ENCODE data around the gene CLIP4.

Gene CLIP4

GRCh38 chr2:29165362-29166241 lies 50.4 kb downstream of the CLIP4 start:
- in situ Hi-C loops (cut with MboI; ENCODE audit: low sequenced_read_pairs) = no loop called here
- Histone ChIP-seq H3K27me3 (ENCODE audit: low read depth) (no peaks in the 10 kb centered on the region), H3K9me3 (no peaks in the 10 kb centered on the region), H3K36me3 (replicated peaks) (0 out of 2 replicates have a peak, but pooled peaks cover 5% of the 10 kb centered on the region), H3K4me3 (no peak overlapping the region), H3K4me1 (no peaks in the 10 kb centered on the region)
- no peak for DNase-seq (ENCODE audit: low spot score in 2 of 2)

- in situ Hi-C loops (cut with MboI; ENCODE audit: low sequenced_read_pairs) = no loop called here
- H3K4me3 ChIP-seq = no peak overlapping the region
- 0 out of 2 replicates have a peak, but pooled peaks cover 3% of the 10 kb centered on the region for H3K36me3 ChIP-seq (replicated peaks)
- DNase-seq (ENCODE audit: low spot score in 2 of 2) = no peak
- no peaks in the 10 kb centered on the region for H3K4me1 ChIP-seq
- no peaks in the 10 kb centered on the region for H3K9me3 ChIP-seq
- no peaks in the 10 kb centered on the region for H3K27me3 ChIP-seq (ENCODE audit: low read depth)
These were observed 51.2 kb downstream of the CLIP4 start for GRCh38 chr2:29166242-29167039.

GRCh38 chr2:29174937-29175336 lies 59.7 kb downstream of the CLIP4 start:
- H3K4me3 ChIP-seq = no peak overlapping the region
- no peaks in the 10 kb centered on the region for H3K27me3 ChIP-seq (ENCODE audit: low read depth)
- H3K36me3 ChIP-seq (replicated peaks) = no peaks in the 10 kb centered on the region
- in situ Hi-C loops (cut with MboI; ENCODE audit: low sequenced_read_pairs) = no loop called here
- DNase-seq (ENCODE audit: low spot score in 2 of 2) = no peak
- no peaks in the 10 kb centered on the region for H3K4me1 ChIP-seq
- H3K9me3 ChIP-seq = no peaks in the 10 kb centered on the region

GRCh38 chr2:29175338-29175737 lies 60.1 kb downstream of the CLIP4 start:
- Histone ChIP-seq H3K9me3 (no peaks in the 10 kb centered on the region), H3K4me3 (no peak overlapping the region), H3K27me3 (ENCODE audit: low read depth) (no peaks in the 10 kb centered on the region), H3K4me1 (no peaks in the 10 kb centered on the region), H3K36me3 (replicated peaks) (no peaks in the 10 kb centered on the region)
- DNase-seq (ENCODE audit: low spot score in 2 of 2) = no peak
- in situ Hi-C loops (cut with MboI; ENCODE audit: low sequenced_read_pairs) = no loop called here

- no peak for DNase-seq (ENCODE audit: low spot score in 2 of 2)
- in situ Hi-C loops (cut with MboI; ENCODE audit: low sequenced_read_pairs) = no loop called here
- no peaks in the 10 kb centered on the region for H3K36me3 ChIP-seq (replicated peaks)
- H3K27me3 ChIP-seq (ENCODE audit: low read depth) = no peaks in the 10 kb centered on the region
- H3K4me3 ChIP-seq = no peak overlapping the region
- no peaks in the 10 kb centered on the region for H3K4me1 ChIP-seq
- H3K9me3 ChIP-seq = no peaks in the 10 kb centered on the region
These were observed 67.1 kb downstream of the CLIP4 start for GRCh38 chr2:29182334-29182733.

GRCh38 chr2:29182920-29183319 lies 67.7 kb downstream of the CLIP4 start:
- Histone ChIP-seq H3K4me1 (no peaks in the 10 kb centered on the region), H3K4me3 (no peak overlapping the region), H3K36me3 (replicated peaks) (no peaks in the 10 kb centered on the region), H3K9me3 (no peaks in the 10 kb centered on the region), H3K27me3 (ENCODE audit: low read depth) (no peaks in the 10 kb centered on the region)
- in situ Hi-C loops (cut with MboI; ENCODE audit: low sequenced_read_pairs) = no loop called here
- no peak for DNase-seq (ENCODE audit: low spot score in 2 of 2)

- Histone ChIP-seq H3K4me1 (no peaks in the 10 kb centered on the region), H3K4me3 (no peak overlapping the region), H3K36me3 (replicated peaks) (no peaks in the 10 kb centered on the region), H3K9me3 (no peaks in the 10 kb centered on the region), H3K27me3 (ENCODE audit: low read depth) (no peaks in the 10 kb centered on the region)
- in situ Hi-C loops (cut with MboI; ENCODE audit: low sequenced_read_pairs) = no loop called here
- DNase-seq (ENCODE audit: low spot score in 2 of 2) = no peak
These were observed 69.3 kb downstream of the CLIP4 start for GRCh38 chr2:29184531-29184930.

GRCh38 chr2:29186817-29187216 lies 71.6 kb downstream of the CLIP4 start:
- Histone ChIP-seq H3K9me3 (no peaks in the 10 kb centered on the region), H3K4me1 (no peaks in the 10 kb centered on the region), H3K4me3 (no peak overlapping the region), H3K36me3 (replicated peaks) (no peaks in the 10 kb centered on the region), H3K27me3 (ENCODE audit: low read depth) (no peaks in the 10 kb centered on the region)
- in situ Hi-C loops (cut with MboI; ENCODE audit: low sequenced_read_pairs) = no loop called here
- DNase-seq (ENCODE audit: low spot score in 2 of 2) = no peak

GRCh38 chr2:29187926-29188325 lies 72.7 kb downstream of the CLIP4 start:
- no peak overlapping the region for H3K4me3 ChIP-seq
- H3K36me3 ChIP-seq (replicated peaks) = no peaks in the 10 kb centered on the region
- H3K27me3 ChIP-seq (ENCODE audit: low read depth) = no peaks in the 10 kb centered on the region
- in situ Hi-C loops (cut with MboI; ENCODE audit: low sequenced_read_pairs) = no loop called here
- H3K9me3 ChIP-seq = no peaks in the 10 kb centered on the region
- no peak for DNase-seq (ENCODE audit: low spot score in 2 of 2)
- H3K4me1 ChIP-seq = no peaks in the 10 kb centered on the region

- H3K27me3 ChIP-seq (ENCODE audit: low read depth) = no peaks in the 10 kb centered on the region
- no peak for DNase-seq (ENCODE audit: low spot score in 2 of 2)
- H3K36me3 ChIP-seq (replicated peaks) = no peaks in the 10 kb centered on the region
- H3K4me3 ChIP-seq = no peak overlapping the region
- no peaks in the 10 kb centered on the region for H3K9me3 ChIP-seq
- no peaks in the 10 kb centered on the region for H3K4me1 ChIP-seq
- in situ Hi-C loops (cut with MboI; ENCODE audit: low sequenced_read_pairs) = no loop called here
These were observed 73.8 kb downstream of the CLIP4 start for GRCh38 chr2:29189052-29189451.

- H3K4me3 ChIP-seq = no peak overlapping the region
- no peaks in the 10 kb centered on the region for H3K27me3 ChIP-seq (ENCODE audit: low read depth)
- H3K36me3 ChIP-seq (replicated peaks) = no peaks in the 10 kb centered on the region
- H3K9me3 ChIP-seq = no peaks in the 10 kb centered on the region
- DNase-seq (ENCODE audit: low spot score in 2 of 2) = no peak
- no peaks in the 10 kb centered on the region for H3K4me1 ChIP-seq
- in situ Hi-C loops (cut with MboI; ENCODE audit: low sequenced_read_pairs) = loop anchor here (5.0 to 10.0 kb wide), 2 partner anchors 235 to 367 kb away; no protein-coding TSS in a partner anchor
These were observed 76.6 kb downstream of the CLIP4 start for GRCh38 chr2:29191817-29192216.

GRCh38 chr2:29192526-29192925 lies 77.3 kb downstream of the CLIP4 start:
- in situ Hi-C loops (cut with MboI; ENCODE audit: low sequenced_read_pairs) = loop anchor here (5.0 to 10.0 kb wide), 2 partner anchors 235 to 368 kb away; no protein-coding TSS in a partner anchor
- Histone ChIP-seq H3K4me3 (no peak overlapping the region), H3K9me3 (no peaks in the 10 kb centered on the region), H3K27me3 (ENCODE audit: low read depth) (no peaks in the 10 kb centered on the region), H3K36me3 (replicated peaks) (no peaks in the 10 kb centered on the region), H3K4me1 (no peaks in the 10 kb centered on the region)
- no peak for DNase-seq (ENCODE audit: low spot score in 2 of 2)

GRCh38 chr2:29193111-29193510 lies 77.9 kb downstream of the CLIP4 start:
- Histone ChIP-seq H3K9me3 (no peaks in the 10 kb centered on the region), H3K27me3 (ENCODE audit: low read depth) (no peaks in the 10 kb centered on the region), H3K4me1 (no peaks in the 10 kb centered on the region), H3K4me3 (no peak overlapping the region), H3K36me3 (replicated peaks) (no peaks in the 10 kb centered on the region)
- no peak for DNase-seq (ENCODE audit: low spot score in 2 of 2)
- in situ Hi-C loops (cut with MboI; ENCODE audit: low sequenced_read_pairs) = loop anchor here (5.0 to 10.0 kb wide), 2 partner anchors 236 to 368 kb away; no protein-coding TSS in a partner anchor

- Histone ChIP-seq H3K36me3 (replicated peaks) (no peaks in the 10 kb centered on the region), H3K9me3 (no peaks in the 10 kb centered on the region), H3K27me3 (ENCODE audit: low read depth) (no peaks in the 10 kb centered on the region), H3K4me1 (no peaks in the 10 kb centered on the region), H3K4me3 (no peak overlapping the region)
- in situ Hi-C loops (cut with MboI; ENCODE audit: low sequenced_read_pairs) = loop anchor here (5.0 to 10.0 kb wide), 2 partner anchors 236 to 369 kb away; no protein-coding TSS in a partner anchor
- DNase-seq (ENCODE audit: low spot score in 2 of 2) = no peak
These were observed 78.5 kb downstream of the CLIP4 start for GRCh38 chr2:29193681-29194080.
